K562 (cell line): ENCODE measurements around the gene HAPLN3. TPM values are rescaled to one million over a fixed set of nuclear protein-coding genes. Genes with fewer than 3 reads are reported as not detected.

Experiments
- ATAC-seq: fragments of 200-7000 bp; cut with Tn5 transposase; 3 replicates; pipeline ENCODE4 v1.9.1; 2020; ENCODE audit warnings: moderate library complexity
- BruUV-seq: library from RNA; stranded (reverse); fragments of 400-500 nt; replicated peaks from 2 replicates; lab custom pipeline; 2021; lab: Mats Ljungman, UMichigan
- CTCF ChIA-PET: fragments of 300-600 bp; formaldehyde crosslinking; extraction: SDS; loops from one replicate; lab custom pipeline; 2021; ENCODE audit warnings: low intra/inter-chr PET ratio; lab: Yijun Ruan, JAX
- POLR2A ChIA-PET: fragments of 300-600, 350-650 bp; sonication (Branson Sonifier 250); formaldehyde crosslinking; extraction: SDS; loops from one replicate; lab custom pipeline; 2021; ENCODE audit warnings: antibody characterized with exemption, inconsistent platforms; lab: Yijun Ruan, JAX
- DNase-seq, 4 experiments: peaks; one replicate each; pipeline versions ENCODE4 v3.0.0 to v3.0.0-alpha.2; 2011 to 2018; ENCODE audit warnings: low spot score in 3 of 4, mixed read lengths in 3 of 4; ENCODE audit errors: extremely low read depth in 1 of 4
- FAIRE-seq: peaks from 2 replicates; lab custom pipeline; 2011; peaks lifted over from hg19 to GRCh38; lab: Jason Lieb, UNC
- H2AFZ ChIP-seq: 2 replicates; pipeline ENCODE4 v1.6.0; 2011; ENCODE audit warnings: low read depth, low read length, control low read depth, inconsistent platforms
- H3K27ac ChIP-seq: fragments of 200-600 bp; 3 replicates; pipeline ENCODE4 v1.8.0; 2011; ENCODE audit warnings: low read depth, mild to moderate bottlenecking, control low read depth, inconsistent platforms, low read length, moderate library complexity, mixed read lengths; ENCODE audit errors: extremely low read depth
- H3K27me3 ChIP-seq, 2 experiments: fragments of 300-600 bp in 1 of 2; 2 replicates in 1 of 2; 3 replicates in 1 of 2; pipeline versions ENCODE4 v1.6.0 to v1.8.0; 2011; ENCODE audit warnings: inconsistent platforms in 2 of 2, low read length in 2 of 2, mild to moderate bottlenecking in 1 of 2, mixed read lengths in 1 of 2, moderate library complexity in 1 of 2; ENCODE audit not compliant: control insufficient read depth in 2 of 2, insufficient read depth in 2 of 2
- H3K36me3 ChIP-seq: fragments of 300-600 bp; 3 replicates; pipeline ENCODE4 v1.8.0; 2011; ENCODE audit warnings: mild to moderate bottlenecking, low read length, inconsistent platforms; ENCODE audit not compliant: control insufficient read depth, insufficient read depth
- H3K4me1 ChIP-seq, 2 experiments: fragments of 200-600 bp in 1 of 2; replicated peaks in 1 of 2; 2 replicates in 1 of 2; 3 replicates in 1 of 2; pipeline versions ENCODE4 v1.5.1 to v1.8.0; 2011; ENCODE audit warnings: inconsistent platforms in 2 of 2, low read length in 2 of 2, mild to moderate bottlenecking in 1 of 2, mixed read lengths in 1 of 2, moderate library complexity in 1 of 2; ENCODE audit not compliant: control insufficient read depth in 2 of 2, insufficient read depth in 2 of 2
- H3K4me2 ChIP-seq: 2 replicates; pipeline ENCODE4 v1.6.1; 2011; ENCODE audit warnings: low read length, control low read depth, inconsistent platforms, mixed read lengths; ENCODE audit not compliant: insufficient read depth
- H3K4me3 ChIP-seq: fragments of 200-600 bp; sonication (generic), shearing (Covaris generic); 2 replicates; pipeline ENCODE4 v1.5.1; 2016; ENCODE audit warnings: control low read depth, inconsistent platforms
- H3K79me2 ChIP-seq: fragments of 200-600 bp; 3 replicates; pipeline ENCODE4 v1.8.0; 2011; ENCODE audit warnings: low read length, inconsistent platforms; ENCODE audit not compliant: control insufficient read depth, insufficient read depth
- H3K9ac ChIP-seq, 2 experiments: 2 replicates each; pipeline versions ENCODE4 v1.6.0 to v1.6.1; 2011; ENCODE audit warnings: low read depth in 2 of 2, low read length in 2 of 2, control low read depth in 1 of 2, inconsistent platforms in 1 of 2, mild to moderate bottlenecking in 1 of 2, mixed read lengths in 1 of 2; ENCODE audit not compliant: insufficient read depth in 1 of 2
- H3K9me1 ChIP-seq: one replicate; pipeline ENCODE4 v1.6.0; 2011; ENCODE audit warnings: inconsistent platforms, mild to moderate bottlenecking, low read length, moderate library complexity; ENCODE audit not compliant: control insufficient read depth, insufficient read depth
- H3K9me3 ChIP-seq: replicated peaks from 2 replicates; pipeline ENCODE4 v1.5.1; 2011; ENCODE audit warnings: low read depth, low read length, inconsistent platforms; ENCODE audit not compliant: control insufficient read depth, insufficient read depth
- H4K20me1 ChIP-seq: replicated peaks from 2 replicates; pipeline ENCODE4 v1.6.1; 2011; ENCODE audit warnings: low read length, inconsistent platforms, mixed read lengths; ENCODE audit not compliant: control insufficient read depth, insufficient read depth
- RBM25 ChIP-seq: fragments of 200-400 bp; formaldehyde crosslinking; IDR thresholded peaks from 2 replicates; pipeline ENCODE4 v1.6.1; 2018; ENCODE audit warnings: low read length, low read depth, moderate library complexity; ENCODE audit not compliant: severe bottlenecking
- ZNF239 ChIP-seq: fragments of 250-450 bp; sonication (Bioruptor Pico); IDR thresholded peaks from 2 replicates; pipeline ENCODE4 v1.4.0; 2020; ENCODE audit warnings: mild to moderate bottlenecking
- WGBS: fragments of 100-300 bp; shearing (Covaris generic); methylation state at CpG from one replicate; pipeline ENCODE4 v1.1.6; 2016; ENCODE audit warnings: low coverage, mixed read lengths; ENCODE audit not compliant: insufficient coverage; ENCODE audit errors: missing lambda C conversion rate; 5-methylcytosine and 5-hydroxymethylcytosine counted together
- in situ Hi-C: fragments of 300-500 bp; cut with MboI; formaldehyde crosslinking; loops from 4 replicates; pipeline ENCODE4 v1.15.0; 2018; ENCODE audit warnings: inconsistent platforms, mixed read lengths
- intact Hi-C: fragments of 100-400 bp; cut with micrococcal nuclease; formaldehyde crosslinking; loops from 2 replicates; pipeline ENCODE4 v1.14.2; 2022
- polyA plus RNA-seq, 8 experiments: library from polyadenylated mRNA; depleted of rRNA in 4 of 8; stranded (reverse) in 5 of 8; unstranded in 3 of 8; fragments of >200 nt; fragmentation: Nextera tagmentation in 2 of 8; fragmentation: Illumina TruSeq in 1 of 8; extraction: Ambion mirVana in 2 of 8; extraction: Trizol in 1 of 8; gene quantifications; 2 replicates each; pipeline versions ENCODE4 v1.2.1 to v1.2.3, GENCODE V29; 2011 to 2014; ENCODE audit warnings: inconsistent platforms in 1 of 8, missing spikeins in 1 of 8
- total RNA-seq, 7 experiments: library from RNA; depleted of rRNA in 6 of 7; stranded (reverse); fragments of >200 nt in 6 of 7; fragmentation: Illumina TruSeq in 2 of 7; extraction: Trizol in 2 of 7; gene quantifications; 2 replicates each; pipeline versions ENCODE4 v1.2.1 to v1.2.3, GENCODE V29; 2011 to 2021; ENCODE audit warnings: low replicate concordance in 1 of 7
- TF ChIP-seq, protein P1 (sequence below): sonication (generic); formaldehyde crosslinking; IDR thresholded peaks from 2 replicates; pipeline ENCODE4 v1.8.0; 2022; ENCODE audit warnings: missing genetic modification reagents, mild to moderate bottlenecking, borderline replicate concordance
- TF ChIP-seq, protein P2 (sequence below), 2 experiments: IDR thresholded peaks in 1 of 2; conservative IDR thresholded peaks in 1 of 2; 2 replicates each; pipeline ENCODE4 v1.6.1; 2016; ENCODE audit warnings: low read depth in 2 of 2, mild to moderate bottlenecking in 1 of 2, missing compliant biosample characterization in 1 of 2, missing genetic modification characterization in 1 of 2, moderate library complexity in 1 of 2
- TF ChIP-seq, protein P3 (sequence below): fragments of 450-650 bp; IDR thresholded peaks from 2 replicates; pipeline ENCODE4 v1.6.1; 2016; ENCODE audit warnings: borderline replicate concordance

HAPLN3 gene
- total and polyA plus RNA-seq, 9 of the 15 experiments (the other 6 are each of a cell fraction or from before 2014, with no cell fraction given), result 0.04 to 2.4 (median 0.65) TPM

DNA sequence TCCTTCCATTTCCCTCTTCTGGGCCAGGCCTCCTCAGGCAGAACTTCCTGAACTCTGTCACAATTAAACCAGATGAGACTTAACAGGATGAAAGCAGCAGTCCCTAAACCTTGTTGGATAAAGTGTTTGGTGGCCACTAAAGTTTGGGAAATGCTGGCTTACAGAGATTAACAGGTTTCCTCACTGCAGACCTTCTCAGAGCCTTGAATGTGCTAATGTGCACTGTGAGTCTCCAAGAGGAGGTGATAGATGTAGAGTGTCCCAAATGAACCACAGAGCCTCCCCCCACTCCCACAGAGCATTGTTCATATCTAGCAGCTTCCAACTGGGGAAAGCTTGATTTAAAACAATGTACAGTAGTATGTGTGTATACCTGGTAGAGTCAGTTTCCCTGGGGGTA, 42.9 kb downstream of the HAPLN3 start:
- Histone ChIP-seq H3K9me1 (no peaks in the 10 kb centered on the region), H3K27ac (no peak overlapping the region), H3K36me3 (no peaks in the 10 kb centered on the region), H2AFZ (no peak overlapping the region)
- POLR2A ChIA-PET, result no interaction called here
- in situ Hi-C loops, result no loop called here
- no peak for ATAC-seq
- peak; percentile 96 for TF ChIP-seq ZNF239 (CRISPR knock-in tag)
- peak; percentile 73 for TF ChIP-seq RBM25
- TF ChIP-seq, protein P1, sequence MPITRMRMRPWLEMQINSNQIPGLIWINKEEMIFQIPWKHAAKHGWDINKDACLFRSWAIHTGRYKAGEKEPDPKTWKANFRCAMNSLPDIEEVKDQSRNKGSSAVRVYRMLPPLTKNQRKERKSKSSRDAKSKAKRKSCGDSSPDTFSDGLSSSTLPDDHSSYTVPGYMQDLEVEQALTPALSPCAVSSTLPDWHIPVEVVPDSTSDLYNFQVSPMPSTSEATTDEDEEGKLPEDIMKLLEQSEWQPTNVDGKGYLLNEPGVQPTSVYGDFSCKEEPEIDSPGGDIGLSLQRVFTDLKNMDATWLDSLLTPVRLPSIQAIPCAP, result no peak
- TF ChIP-seq, all 486 proteins: peak for 2
- Histone ChIP-seq H3K27me3 (peaks cover 5 to 22% of the 10 kb centered on the region in 2 experiments), H3K9me3 (no peaks in the 10 kb centered on the region), H3K4me3 (no peak overlapping the region), H4K20me1 (no peaks in the 10 kb centered on the region), H3K9ac (no peak overlapping the region), H3K4me2 (no peak overlapping the region), H3K4me1 (peaks cover 0 to 5% of the 10 kb centered on the region in 2 experiments; a peak in 1 of 5 replicates), H3K79me2 (no peaks in the 10 kb centered on the region)
- intact Hi-C loops, result no loop called here
- BruUV-seq, result no TSS peak
- DNase-seq (no peak), FAIRE-seq (no peak)
- CTCF ChIA-PET, result no interaction called here

DNA sequence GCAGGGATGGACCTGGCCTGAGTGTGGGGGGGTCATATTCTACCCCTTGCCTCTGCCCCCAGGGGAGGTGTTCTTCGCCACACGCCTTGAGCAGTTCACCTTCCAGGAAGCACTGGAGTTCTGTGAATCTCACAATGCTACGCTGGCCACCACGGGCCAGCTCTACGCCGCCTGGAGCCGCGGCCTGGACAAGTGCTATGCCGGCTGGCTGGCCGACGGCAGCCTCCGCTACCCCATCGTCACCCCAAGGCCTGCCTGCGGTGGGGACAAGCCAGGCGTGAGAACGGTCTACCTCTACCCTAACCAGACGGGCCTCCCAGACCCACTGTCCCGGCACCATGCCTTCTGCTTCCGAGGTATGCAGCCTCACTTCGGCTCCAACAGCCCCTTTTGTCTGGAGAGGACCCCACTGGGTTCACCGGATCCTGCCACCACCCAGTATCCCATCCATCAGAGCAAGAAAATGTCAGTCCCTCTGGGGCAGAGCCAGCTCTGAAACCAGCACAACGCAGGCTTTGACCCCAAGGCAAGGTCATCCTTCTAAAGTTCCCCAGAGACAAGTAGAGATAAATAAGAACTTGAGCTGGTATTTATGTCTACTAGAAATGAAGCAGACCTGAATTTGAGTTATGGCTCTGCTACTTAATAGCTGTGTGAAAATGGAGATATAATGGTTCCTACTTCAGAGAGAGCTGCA, 45.8 kb downstream of the HAPLN3 start:
- in situ Hi-C loops, result no loop called here

More for the DNA sequence above, 45.8 kb downstream of the HAPLN3 start:
- H3K4me2 ChIP-seq, result no peak overlapping the region
- ATAC-seq (no peak; the same call in 2 of the 3 replicates), FAIRE-seq (no peak), DNase-seq (no peak)
- H3K4me1 ChIP-seq, result peaks cover 0 to 13% of the 10 kb centered on the region in 2 experiments; a peak in 2 of 5 replicates
- no peaks in the 10 kb centered on the region for H3K9me1 ChIP-seq
- WGBS, result 23% methylated on average over 10 of the region's 22 CpGs
- H3K79me2 ChIP-seq, result no peaks in the 10 kb centered on the region
- no peaks in the 10 kb centered on the region for H3K36me3 ChIP-seq
- TF ChIP-seq, protein P2, sequence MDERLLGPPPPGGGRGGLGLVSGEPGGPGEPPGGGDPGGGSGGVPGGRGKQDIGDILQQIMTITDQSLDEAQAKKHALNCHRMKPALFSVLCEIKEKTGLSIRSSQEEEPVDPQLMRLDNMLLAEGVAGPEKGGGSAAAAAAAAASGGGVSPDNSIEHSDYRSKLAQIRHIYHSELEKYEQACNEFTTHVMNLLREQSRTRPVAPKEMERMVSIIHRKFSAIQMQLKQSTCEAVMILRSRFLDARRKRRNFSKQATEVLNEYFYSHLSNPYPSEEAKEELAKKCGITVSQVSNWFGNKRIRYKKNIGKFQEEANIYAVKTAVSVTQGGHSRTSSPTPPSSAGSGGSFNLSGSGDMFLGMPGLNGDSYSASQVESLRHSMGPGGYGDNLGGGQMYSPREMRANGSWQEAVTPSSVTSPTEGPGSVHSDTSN (CRISPR knock-in tag; IDR thresholded peaks at IDR 0.05; ENCODE audit: low read depth), result no peak
- TF ChIP-seq, protein P2 (tag; conservative IDR thresholded peaks at IDR 0.05; ENCODE audit: low read depth), result peak; percentile 66
- TF ChIP-seq, protein P3, sequence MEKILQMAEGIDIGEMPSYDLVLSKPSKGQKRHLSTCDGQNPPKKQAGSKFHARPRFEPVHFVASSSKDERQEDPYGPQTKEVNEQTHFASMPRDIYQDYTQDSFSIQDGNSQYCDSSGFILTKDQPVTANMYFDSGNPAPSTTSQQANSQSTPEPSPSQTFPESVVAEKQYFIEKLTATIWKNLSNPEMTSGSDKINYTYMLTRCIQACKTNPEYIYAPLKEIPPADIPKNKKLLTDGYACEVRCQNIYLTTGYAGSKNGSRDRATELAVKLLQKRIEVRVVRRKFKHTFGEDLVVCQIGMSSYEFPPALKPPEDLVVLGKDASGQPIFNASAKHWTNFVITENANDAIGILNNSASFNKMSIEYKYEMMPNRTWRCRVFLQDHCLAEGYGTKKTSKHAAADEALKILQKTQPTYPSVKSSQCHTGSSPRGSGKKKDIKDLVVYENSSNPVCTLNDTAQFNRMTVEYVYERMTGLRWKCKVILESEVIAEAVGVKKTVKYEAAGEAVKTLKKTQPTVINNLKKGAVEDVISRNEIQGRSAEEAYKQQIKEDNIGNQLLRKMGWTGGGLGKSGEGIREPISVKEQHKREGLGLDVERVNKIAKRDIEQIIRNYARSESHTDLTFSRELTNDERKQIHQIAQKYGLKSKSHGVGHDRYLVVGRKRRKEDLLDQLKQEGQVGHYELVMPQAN, result no peak
- intact Hi-C loops, result no loop called here
- H2AFZ ChIP-seq, result no peak overlapping the region
- POLR2A ChIA-PET, result interaction anchor here (1.0 to 1.3 kb wide), 2 partner anchors 15 to 18 kb away, joined by 4 read pairs; no protein-coding TSS in a partner anchor
- H3K27ac ChIP-seq, result no peak overlapping the region
- no peak overlapping the region for H3K9ac ChIP-seq
- no peaks in the 10 kb centered on the region for H3K9me3 ChIP-seq
- BruUV-seq, result no TSS peak
- H3K4me3 ChIP-seq, result no peak overlapping the region
- H4K20me1 ChIP-seq, result no peaks in the 10 kb centered on the region
- CTCF ChIA-PET, result no interaction called here
- H3K27me3 ChIP-seq, result peaks cover 19 to 40% of the 10 kb centered on the region in 2 experiments
